HCT116 (cell line): ENCODE results near the gene MLH1.

Experiments used
- CEBPB ChIP-seq: IDR thresholded peaks from 2 replicates; pipeline ENCODE4 v1.6.1; 2012; ENCODE audit warnings: low read depth
- EZH2 ChIP-seq: fragments of 200-600 bp; sonication (generic); IDR thresholded peaks from 2 replicates; pipeline ENCODE4 v1.6.1; 2017; ENCODE audit warnings: antibody characterized with exemption, mixed run types
- EZH2phosphoT487 ChIP-seq: fragments of 200-600 bp; IDR thresholded peaks from 2 replicates; pipeline ENCODE4 v1.6.1; 2018; ENCODE audit warnings: antibody characterized with exemption, borderline replicate concordance
- FOSL1 ChIP-seq: IDR thresholded peaks from 2 replicates; pipeline ENCODE4 v1.6.1; 2012; ENCODE audit warnings: low read depth
- POLR2A ChIP-seq: IDR thresholded peaks from 2 replicates; pipeline ENCODE4 v1.7.0; 2011; ENCODE audit warnings: borderline replicate concordance; ENCODE audit not compliant: insufficient read depth, insufficient read length; ENCODE audit errors: extremely low read depth
- POLR2AphosphoS5 ChIP-seq: IDR thresholded peaks from 2 replicates; pipeline ENCODE4 v1.6.1; 2011; ENCODE audit warnings: mild to moderate bottlenecking, low read depth, low read length, moderate library complexity
- RAD21 ChIP-seq: IDR thresholded peaks from 2 replicates; pipeline ENCODE4 v1.6.1; 2012; ENCODE audit warnings: low read depth, mild to moderate bottlenecking
- SP1 ChIP-seq: IDR thresholded peaks from 2 replicates; pipeline ENCODE4 v1.6.1; 2012; ENCODE audit warnings: low read depth
- TF ChIP-seq, protein P1 (sequence below), 3 experiments: fragments of 200-600 bp in 1 of 3; sonication (generic) in 1 of 3; IDR thresholded peaks in 2 of 3; conservative IDR thresholded peaks in 1 of 3; 2 replicates each; pipeline ENCODE4 v1.5.1; 2012 to 2017; ENCODE audit warnings: low read depth in 2 of 3, low read length in 2 of 3, antibody characterized with exemption in 1 of 3, borderline replicate concordance in 1 of 3, control low read depth in 1 of 3, mild to moderate bottlenecking in 1 of 3, mixed read lengths in 1 of 3, mixed run types in 1 of 3, moderate library complexity in 1 of 3; ENCODE audit not compliant: insufficient read depth in 1 of 3
- TF ChIP-seq, protein P2 (sequence below): IDR thresholded peaks from 2 replicates; pipeline ENCODE4 v1.6.1; 2012; ENCODE audit warnings: low read depth
- TF ChIP-seq, protein P3 (sequence below): IDR thresholded peaks from 2 replicates; pipeline ENCODE4 v1.6.1; 2012

DNA sequence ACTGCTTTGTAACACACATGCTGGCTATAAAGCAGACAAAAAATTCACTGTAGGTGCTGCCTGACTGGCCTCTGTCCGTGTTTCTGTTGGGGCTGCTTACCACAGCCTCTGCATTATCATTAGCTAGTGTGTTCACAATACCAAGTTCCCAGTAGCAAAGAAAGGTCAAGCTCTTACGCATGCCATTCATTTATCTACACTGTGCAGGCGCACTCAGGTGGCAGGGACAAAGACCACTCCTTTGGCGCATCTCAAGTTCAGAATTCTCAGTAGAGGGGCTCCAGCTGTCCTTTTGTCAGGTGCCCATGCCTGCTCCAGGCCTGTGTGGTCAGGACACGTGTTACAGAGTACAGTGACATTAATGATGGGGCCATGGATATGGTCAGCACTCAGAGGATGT, 22.3 kb downstream of the MLH1 start:
- TF ChIP-seq, protein P1, sequence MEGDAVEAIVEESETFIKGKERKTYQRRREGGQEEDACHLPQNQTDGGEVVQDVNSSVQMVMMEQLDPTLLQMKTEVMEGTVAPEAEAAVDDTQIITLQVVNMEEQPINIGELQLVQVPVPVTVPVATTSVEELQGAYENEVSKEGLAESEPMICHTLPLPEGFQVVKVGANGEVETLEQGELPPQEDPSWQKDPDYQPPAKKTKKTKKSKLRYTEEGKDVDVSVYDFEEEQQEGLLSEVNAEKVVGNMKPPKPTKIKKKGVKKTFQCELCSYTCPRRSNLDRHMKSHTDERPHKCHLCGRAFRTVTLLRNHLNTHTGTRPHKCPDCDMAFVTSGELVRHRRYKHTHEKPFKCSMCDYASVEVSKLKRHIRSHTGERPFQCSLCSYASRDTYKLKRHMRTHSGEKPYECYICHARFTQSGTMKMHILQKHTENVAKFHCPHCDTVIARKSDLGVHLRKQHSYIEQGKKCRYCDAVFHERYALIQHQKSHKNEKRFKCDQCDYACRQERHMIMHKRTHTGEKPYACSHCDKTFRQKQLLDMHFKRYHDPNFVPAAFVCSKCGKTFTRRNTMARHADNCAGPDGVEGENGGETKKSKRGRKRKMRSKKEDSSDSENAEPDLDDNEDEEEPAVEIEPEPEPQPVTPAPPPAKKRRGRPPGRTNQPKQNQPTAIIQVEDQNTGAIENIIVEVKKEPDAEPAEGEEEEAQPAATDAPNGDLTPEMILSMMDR (IDR thresholded peaks at IDR 0.05 in 2 of 3, conservative IDR thresholded peaks at IDR 0.05 in 1 of 3; ENCODE audit: borderline replicate concordance in 1 of 3, insufficient read depth in 1 of 3, low read depth in 2 of 3, low read length in 2 of 3) = no peak
- TF ChIP-seq RAD21 = no peak
- TF ChIP-seq, protein P2, sequence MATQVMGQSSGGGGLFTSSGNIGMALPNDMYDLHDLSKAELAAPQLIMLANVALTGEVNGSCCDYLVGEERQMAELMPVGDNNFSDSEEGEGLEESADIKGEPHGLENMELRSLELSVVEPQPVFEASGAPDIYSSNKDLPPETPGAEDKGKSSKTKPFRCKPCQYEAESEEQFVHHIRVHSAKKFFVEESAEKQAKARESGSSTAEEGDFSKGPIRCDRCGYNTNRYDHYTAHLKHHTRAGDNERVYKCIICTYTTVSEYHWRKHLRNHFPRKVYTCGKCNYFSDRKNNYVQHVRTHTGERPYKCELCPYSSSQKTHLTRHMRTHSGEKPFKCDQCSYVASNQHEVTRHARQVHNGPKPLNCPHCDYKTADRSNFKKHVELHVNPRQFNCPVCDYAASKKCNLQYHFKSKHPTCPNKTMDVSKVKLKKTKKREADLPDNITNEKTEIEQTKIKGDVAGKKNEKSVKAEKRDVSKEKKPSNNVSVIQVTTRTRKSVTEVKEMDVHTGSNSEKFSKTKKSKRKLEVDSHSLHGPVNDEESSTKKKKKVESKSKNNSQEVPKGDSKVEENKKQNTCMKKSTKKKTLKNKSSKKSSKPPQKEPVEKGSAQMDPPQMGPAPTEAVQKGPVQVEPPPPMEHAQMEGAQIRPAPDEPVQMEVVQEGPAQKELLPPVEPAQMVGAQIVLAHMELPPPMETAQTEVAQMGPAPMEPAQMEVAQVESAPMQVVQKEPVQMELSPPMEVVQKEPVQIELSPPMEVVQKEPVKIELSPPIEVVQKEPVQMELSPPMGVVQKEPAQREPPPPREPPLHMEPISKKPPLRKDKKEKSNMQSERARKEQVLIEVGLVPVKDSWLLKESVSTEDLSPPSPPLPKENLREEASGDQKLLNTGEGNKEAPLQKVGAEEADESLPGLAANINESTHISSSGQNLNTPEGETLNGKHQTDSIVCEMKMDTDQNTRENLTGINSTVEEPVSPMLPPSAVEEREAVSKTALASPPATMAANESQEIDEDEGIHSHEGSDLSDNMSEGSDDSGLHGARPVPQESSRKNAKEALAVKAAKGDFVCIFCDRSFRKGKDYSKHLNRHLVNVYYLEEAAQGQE = no peak
- TF ChIP-seq POLR2A = no peak
- TF ChIP-seq, protein P3, sequence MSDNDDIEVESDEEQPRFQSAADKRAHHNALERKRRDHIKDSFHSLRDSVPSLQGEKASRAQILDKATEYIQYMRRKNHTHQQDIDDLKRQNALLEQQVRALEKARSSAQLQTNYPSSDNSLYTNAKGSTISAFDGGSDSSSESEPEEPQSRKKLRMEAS = no peak
- TF ChIP-seq POLR2AphosphoS5 = no peak
- no peak for TF ChIP-seq EZH2
- no peak for TF ChIP-seq CEBPB
- TF ChIP-seq SP1 = no peak
- no peak for TF ChIP-seq FOSL1
- no peak for TF ChIP-seq EZH2phosphoT487
